CD14-positive monocyte (primary cell): ENCODE data around the gene NEMP1. TPM values are rescaled to one million over a fixed set of nuclear protein-coding genes. Genes with fewer than 3 reads are reported as not detected.

Source experiments
- DNase-seq, 3 donors: peaks; one replicate each; pipeline ENCODE4 v3.0.0-alpha.2; 2011 to 2022
- H2AFZ ChIP-seq: 2 replicates; pipeline ENCODE4 v1.6.0; 2012; ENCODE audit warnings: mild to moderate bottlenecking, low read depth, low read length, inconsistent platforms; ENCODE audit not compliant: insufficient read depth, poor library complexity, severe bottlenecking
- H3K27ac ChIP-seq, 2 donors: 1 replicate in 1 of 2; 2 replicates in 1 of 2; pipeline ENCODE4 v1.5.1; 2012 to 2013; ENCODE audit warnings: low read length in 2 of 2, control low read depth in 1 of 2, inconsistent platforms in 1 of 2, low read depth in 1 of 2, mild to moderate bottlenecking in 1 of 2
- H3K27me3 ChIP-seq, 2 donors: one replicate each; pipeline versions ENCODE4 v1.6.0 to v1.6.1; 2011 to 2013; ENCODE audit warnings: low read length in 2 of 2; ENCODE audit not compliant: control insufficient read depth in 2 of 2, insufficient read depth in 2 of 2
- H3K36me3 ChIP-seq, 2 donors: replicated peaks in 1 of 2; 1 replicate in 1 of 2; 2 replicates in 1 of 2; pipeline versions ENCODE4 v1.5.1 to v1.6.1; 2012 to 2013; ENCODE audit warnings: low read length in 2 of 2, control low read depth in 1 of 2, inconsistent platforms in 1 of 2, mild to moderate bottlenecking in 1 of 2; ENCODE audit not compliant: insufficient read depth in 2 of 2, control insufficient read depth in 1 of 2
- H3K4me1 ChIP-seq, 2 donors: 1 replicate in 1 of 2; 2 replicates in 1 of 2; pipeline versions ENCODE4 v1.5.1 to v1.6.1; 2012 to 2013; ENCODE audit warnings: low read length in 2 of 2, control low read depth in 1 of 2, inconsistent platforms in 1 of 2, mild to moderate bottlenecking in 1 of 2, moderate library complexity in 1 of 2; ENCODE audit not compliant: insufficient read depth in 2 of 2, control insufficient read depth in 1 of 2
- H3K4me2 ChIP-seq: replicated peaks from 2 replicates; pipeline ENCODE3; 2012; ENCODE audit warnings: low read length, moderate library complexity, mild to moderate bottlenecking; ENCODE audit not compliant: poor library complexity, severe bottlenecking; ENCODE audit errors: extremely low read depth
- H3K4me3 ChIP-seq, 3 experiments: fragments of 200-600 bp in 1 of 3; sonication (generic) in 1 of 3; replicated peaks in 1 of 3; 1 replicate in 2 of 3; 2 replicates in 1 of 3; pipeline ENCODE4 v1.5.1; 2011 to 2013; ENCODE audit warnings: low read length in 3 of 3, mild to moderate bottlenecking in 3 of 3, control low read depth in 2 of 3, low read depth in 2 of 3, inconsistent platforms in 1 of 3, moderate library complexity in 1 of 3
- H3K79me2 ChIP-seq: 2 replicates; pipeline ENCODE4 v1.6.0; 2012; ENCODE audit warnings: mild to moderate bottlenecking, control low read depth, inconsistent platforms, low read length, moderate library complexity; ENCODE audit not compliant: insufficient read depth
- H3K9ac ChIP-seq: 2 replicates; pipeline ENCODE4 v1.6.0; 2017; ENCODE audit warnings: low read length, mild to moderate bottlenecking; ENCODE audit not compliant: insufficient read depth, poor library complexity, severe bottlenecking
- H3K9me3 ChIP-seq, 2 donors: replicated peaks in 1 of 2; 1 replicate in 1 of 2; 2 replicates in 1 of 2; pipeline versions ENCODE4 v1.5.1 to v1.6.1; 2012 to 2013; ENCODE audit warnings: low read length in 2 of 2, control low read depth in 1 of 2; ENCODE audit not compliant: control insufficient read depth in 1 of 2, insufficient read depth in 1 of 2
- H4K20me1 ChIP-seq: 2 replicates; pipeline ENCODE4 v1.6.0; 2012; ENCODE audit warnings: mild to moderate bottlenecking, low read length, control low read depth, moderate library complexity; ENCODE audit not compliant: insufficient read depth
- H3K27ac Mint-ChIP-seq, 7 donors: one replicate each; pipeline ENCODE4 v1.8.0; 2020; ENCODE audit warnings: mild to moderate bottlenecking in 7 of 7, mixed read lengths in 7 of 7, moderate library complexity in 6 of 7, inconsistent platforms in 2 of 7
- H3K27me3 Mint-ChIP-seq, 3 donors: one replicate each; pipeline ENCODE4 v1.8.0; 2021 to 2022; ENCODE audit warnings: low read depth in 3 of 3, mild to moderate bottlenecking in 3 of 3, mixed read lengths in 3 of 3, moderate library complexity in 3 of 3, inconsistent platforms in 1 of 3
- H3K36me3 Mint-ChIP-seq, 2 donors: one replicate each; pipeline ENCODE4 v1.8.0; 2020; ENCODE audit warnings: mixed read lengths in 2 of 2, inconsistent platforms in 1 of 2, mild to moderate bottlenecking in 1 of 2
- H3K4me1 Mint-ChIP-seq: one replicate; pipeline ENCODE4 v1.8.0; 2020; ENCODE audit warnings: mild to moderate bottlenecking, mixed read lengths
- H3K4me3 Mint-ChIP-seq, 2 donors: one replicate each; pipeline ENCODE4 v1.8.0; 2020; ENCODE audit warnings: mild to moderate bottlenecking in 2 of 2, mixed read lengths in 2 of 2, moderate library complexity in 1 of 2
- H3K9me3 Mint-ChIP-seq, 7 donors: one replicate each; pipeline ENCODE4 v1.8.0; 2020 to 2022; ENCODE audit warnings: mixed read lengths in 7 of 7, mild to moderate bottlenecking in 6 of 7, moderate library complexity in 6 of 7, inconsistent platforms in 2 of 7
- WGBS: methylation state at CpG from one replicate; pipeline ENCODE4 v1.1.5; 2013; ENCODE audit warnings: missing lambda C conversion rate; ENCODE audit not compliant: insufficient coverage; 5-methylcytosine and 5-hydroxymethylcytosine counted together
- intact Hi-C, 2 donors: fragments of 100-400 bp; cut with micrococcal nuclease; formaldehyde crosslinking; loops; one replicate each; pipeline versions ENCODE4 v1.15.0 to v1.15.1; 2023
- polyA minus RNA-seq: library from RNA; depleted of rRNA, polyadenylated mRNA; stranded (reverse); fragments of >200 nt; gene quantifications from 2 replicates; pipeline ENCODE4 v1.2.3, GENCODE V29; 2012
- polyA plus RNA-seq, 3 donors: library from polyadenylated mRNA; depleted of rRNA in 1 of 3; unstranded in 2 of 3; stranded (reverse) in 1 of 3; fragments of 300-500 nt in 2 of 3; fragments of >200 nt in 1 of 3; fragmentation: Illumina TruSeq in 2 of 3; gene quantifications; 1 replicate in 2 of 3; 2 replicates in 1 of 3; pipeline ENCODE4 v1.2.3, GENCODE V29; 2012 to 2021
- total RNA-seq, 12 experiments: library from RNA in 1 of 12; stranded (reverse) in 1 of 12; fragments of 120-200 nt in 1 of 12; gene quantifications; one replicate each; pipeline ENCODE4 v1.2.4 and lab custom pipeline; 2013 to 2026; ENCODE audit warnings: mixed read lengths in 6 of 12, inconsistent platforms in 1 of 12
- TF ChIP-seq, protein P1 (sequence below): fragments of 200-600 bp; IDR thresholded peaks from one replicate; pipeline ENCODE4 v1.8.0; 2022; ENCODE audit warnings: antibody characterized with exemption, mild to moderate bottlenecking

NEMP1 gene, protein sequence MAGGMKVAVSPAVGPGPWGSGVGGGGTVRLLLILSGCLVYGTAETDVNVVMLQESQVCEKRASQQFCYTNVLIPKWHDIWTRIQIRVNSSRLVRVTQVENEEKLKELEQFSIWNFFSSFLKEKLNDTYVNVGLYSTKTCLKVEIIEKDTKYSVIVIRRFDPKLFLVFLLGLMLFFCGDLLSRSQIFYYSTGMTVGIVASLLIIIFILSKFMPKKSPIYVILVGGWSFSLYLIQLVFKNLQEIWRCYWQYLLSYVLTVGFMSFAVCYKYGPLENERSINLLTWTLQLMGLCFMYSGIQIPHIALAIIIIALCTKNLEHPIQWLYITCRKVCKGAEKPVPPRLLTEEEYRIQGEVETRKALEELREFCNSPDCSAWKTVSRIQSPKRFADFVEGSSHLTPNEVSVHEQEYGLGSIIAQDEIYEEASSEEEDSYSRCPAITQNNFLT
- total RNA-seq (2013), result 4.4 TPM
- polyA plus RNA-seq (1 to 10 TPM; 1.9 to 4.6 (median 2.2) TPM), polyA minus RNA-seq (1.8 and 2.3 TPM in 2 replicates), total RNA-seq (lab: John Stamatoyannopoulos, UW) (9.0 to 35.0 (median 20.1) reads per million in 11 experiments)

DNA sequence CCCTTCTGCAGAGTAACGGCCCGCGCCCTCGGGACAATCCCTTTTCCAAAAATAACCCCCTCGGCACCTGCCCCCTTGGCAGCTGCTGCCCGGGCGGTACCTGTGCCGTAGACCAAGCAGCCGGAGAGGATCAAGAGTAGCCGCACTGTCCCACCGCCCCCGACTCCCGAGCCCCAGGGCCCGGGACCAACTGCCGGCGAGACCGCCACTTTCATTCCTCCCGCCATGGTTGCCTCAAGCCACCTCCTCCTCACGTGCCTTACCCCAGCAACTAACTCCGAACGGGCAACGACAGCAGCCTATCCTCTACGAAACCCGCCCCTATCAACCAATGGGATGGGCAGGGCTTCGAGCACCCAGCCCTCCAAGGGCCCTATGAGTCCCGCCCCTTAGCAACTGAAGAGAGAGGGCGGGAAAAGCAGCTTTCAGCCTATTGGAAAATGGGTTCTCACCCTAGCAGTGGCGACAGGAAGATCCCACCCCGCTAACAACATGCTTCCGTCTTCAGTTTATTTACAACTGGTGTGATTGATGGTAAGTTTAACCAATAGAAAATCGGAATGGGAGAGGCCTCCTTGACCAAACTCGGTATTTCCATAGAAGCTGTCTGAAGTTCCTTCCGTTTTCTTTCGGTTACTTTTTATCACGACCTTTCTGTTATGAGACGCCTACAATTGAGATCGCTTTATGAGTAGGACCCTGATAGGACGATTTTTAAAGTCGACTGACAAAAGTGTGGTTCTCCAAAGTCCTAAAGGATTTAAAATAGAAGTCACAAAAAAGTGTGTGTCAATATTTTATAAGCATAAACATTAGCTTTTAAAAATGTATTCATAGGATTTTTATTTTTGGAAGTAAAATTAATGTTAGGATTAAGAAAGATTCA, at the start of gene NEMP1:
Gene NEMP1, minus strand, starts transcription at position 273 of the 886 bp plus-strand sequence. Its CDS starts 46 bp downstream, at position 227.
- H3K9me3 Mint-ChIP-seq, result no peaks in the 10 kb centered on the region
- Histone ChIP-seq H3K9ac (peak within 1 kb of the TSS; percentile 59), H3K27ac (peak within 1 kb of the TSS; percentile 31 to 80), H3K4me1 (peaks cover 16 to 21% of the 10 kb centered on the region in 2 donors), H3K4me3 (peak within 1 kb of the TSS; percentile 64 to 90 (median 83)), H4K20me1 (no peaks in the 10 kb centered on the region), H3K36me3 (no peaks in the 10 kb centered on the region), H3K9me3 (no peaks in the 10 kb centered on the region), H3K27me3 (no peaks in the 10 kb centered on the region), H3K4me2 (peak within 1 kb of the TSS; percentile 88), H2AFZ (peak within 1 kb of the TSS; percentile 83), H3K79me2 (peaks cover 38% of the 10 kb centered on the region)
- intact Hi-C loops, result loop anchor here in 1 of 2 donors (5.0 kb wide), 1 partner anchor 34 kb away; the partner anchor contains the start of gene STAT6
- peak within 1 kb of the TSS; percentile 87 to 94 (median 92) for H3K27ac Mint-ChIP-seq
- peak; percentile 100 for DNase-seq
- no peaks in the 10 kb centered on the region for H3K36me3 Mint-ChIP-seq
- TF ChIP-seq, protein P1, sequence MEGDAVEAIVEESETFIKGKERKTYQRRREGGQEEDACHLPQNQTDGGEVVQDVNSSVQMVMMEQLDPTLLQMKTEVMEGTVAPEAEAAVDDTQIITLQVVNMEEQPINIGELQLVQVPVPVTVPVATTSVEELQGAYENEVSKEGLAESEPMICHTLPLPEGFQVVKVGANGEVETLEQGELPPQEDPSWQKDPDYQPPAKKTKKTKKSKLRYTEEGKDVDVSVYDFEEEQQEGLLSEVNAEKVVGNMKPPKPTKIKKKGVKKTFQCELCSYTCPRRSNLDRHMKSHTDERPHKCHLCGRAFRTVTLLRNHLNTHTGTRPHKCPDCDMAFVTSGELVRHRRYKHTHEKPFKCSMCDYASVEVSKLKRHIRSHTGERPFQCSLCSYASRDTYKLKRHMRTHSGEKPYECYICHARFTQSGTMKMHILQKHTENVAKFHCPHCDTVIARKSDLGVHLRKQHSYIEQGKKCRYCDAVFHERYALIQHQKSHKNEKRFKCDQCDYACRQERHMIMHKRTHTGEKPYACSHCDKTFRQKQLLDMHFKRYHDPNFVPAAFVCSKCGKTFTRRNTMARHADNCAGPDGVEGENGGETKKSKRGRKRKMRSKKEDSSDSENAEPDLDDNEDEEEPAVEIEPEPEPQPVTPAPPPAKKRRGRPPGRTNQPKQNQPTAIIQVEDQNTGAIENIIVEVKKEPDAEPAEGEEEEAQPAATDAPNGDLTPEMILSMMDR, result no peak
- WGBS, result 0% methylated on average over 24 of the region's 39 CpGs
- H3K4me3 Mint-ChIP-seq, result peak within 1 kb of the TSS; percentile 95
- H3K4me1 Mint-ChIP-seq, result peaks cover 23% of the 10 kb centered on the region
- no peaks in the 10 kb centered on the region for H3K27me3 Mint-ChIP-seq
